H9 (cell line): ENCODE data around the gene KRT34. TPM values are rescaled to one million over a fixed set of nuclear protein-coding genes. Genes with fewer than 3 reads are reported as not detected.

Experiments
- DNase-seq: peaks from one replicate; pipeline ENCODE4 v3.0.0-alpha.2; 2017
- H2AFZ ChIP-seq: one replicate; pipeline ENCODE4 v1.6.1; 2013; ENCODE audit warnings: mild to moderate bottlenecking, low read length, control low read depth, moderate library complexity
- H2AK5ac ChIP-seq: 2 replicates; pipeline ENCODE4 v1.6.1; 2013; ENCODE audit warnings: low read length, control low read depth, mixed read lengths; ENCODE audit not compliant: insufficient read length
- H2BK120ac ChIP-seq: one replicate; pipeline ENCODE4 v1.6.1; 2013; ENCODE audit warnings: low read depth, mild to moderate bottlenecking, low read length, control low read depth, inconsistent platforms; ENCODE audit not compliant: poor library complexity, severe bottlenecking
- H2BK12ac ChIP-seq: 2 replicates; pipeline ENCODE4 v1.6.1; 2013; ENCODE audit warnings: low read length, control low read depth, mixed read lengths, low read depth; ENCODE audit not compliant: insufficient read length
- H2BK15ac ChIP-seq: 2 replicates; pipeline ENCODE4 v1.6.1; 2013; ENCODE audit warnings: low read depth, low read length, control low read depth
- H2BK20ac ChIP-seq: one replicate; pipeline ENCODE4 v1.6.1; 2013; ENCODE audit warnings: low read depth, mild to moderate bottlenecking, low read length, control low read depth, inconsistent platforms; ENCODE audit not compliant: poor library complexity, severe bottlenecking
- H2BK5ac ChIP-seq: 2 replicates; pipeline ENCODE4 v1.6.1; 2013; ENCODE audit warnings: low read length, control low read depth, mixed read lengths; ENCODE audit not compliant: insufficient read length
- H3K14ac ChIP-seq: 2 replicates; pipeline ENCODE4 v1.6.1; 2013; ENCODE audit warnings: low read length, control low read depth; ENCODE audit not compliant: insufficient read depth
- H3K18ac ChIP-seq: 2 replicates; pipeline ENCODE4 v1.6.1; 2013; ENCODE audit warnings: low read depth, mild to moderate bottlenecking, mixed read lengths, low read length, control low read depth; ENCODE audit not compliant: insufficient read length
- H3K23ac ChIP-seq: 2 replicates; pipeline ENCODE4 v1.6.1; 2013; ENCODE audit warnings: low read length, control low read depth, mixed read lengths, low read depth; ENCODE audit not compliant: insufficient read length
- H3K23me2 ChIP-seq: 2 replicates; pipeline ENCODE4 v1.6.1; 2013; ENCODE audit warnings: low read depth, mild to moderate bottlenecking, mixed read lengths, low read length, control low read depth; ENCODE audit not compliant: insufficient read length, poor library complexity, severe bottlenecking
- H3K27ac ChIP-seq: 2 replicates; pipeline ENCODE4 v1.5.1; 2013; ENCODE audit warnings: low read length, control low read depth, mixed read lengths, low read depth; ENCODE audit not compliant: insufficient read length
- H3K27me3 ChIP-seq: 2 replicates; pipeline ENCODE4 v1.6.1; 2013; ENCODE audit warnings: low read length, control low read depth, inconsistent platforms; ENCODE audit not compliant: insufficient read depth
- H3K4ac ChIP-seq: 2 replicates; pipeline ENCODE4 v1.6.1; 2013; ENCODE audit warnings: low read depth, mild to moderate bottlenecking, control low read depth, inconsistent platforms, low read length, moderate library complexity
- H3K4me1 ChIP-seq: 2 replicates; pipeline ENCODE4 v1.6.1; 2013; ENCODE audit warnings: low read length, control low read depth, inconsistent platforms; ENCODE audit not compliant: insufficient read depth
- H3K4me2 ChIP-seq: 2 replicates; pipeline ENCODE4 v1.6.1; 2013; ENCODE audit warnings: low read length, control low read depth, mixed read lengths; ENCODE audit not compliant: insufficient read length, insufficient read depth
- H3K56ac ChIP-seq: 2 replicates; pipeline ENCODE4 v1.6.1; 2013; ENCODE audit warnings: low read depth, mild to moderate bottlenecking, mixed read lengths, low read length, control low read depth; ENCODE audit not compliant: insufficient read length
- H3K79me1 ChIP-seq: 2 replicates; pipeline ENCODE4 v1.6.1; 2013; ENCODE audit warnings: low read depth, mild to moderate bottlenecking, moderate library complexity, low read length, control low read depth, inconsistent platforms; ENCODE audit not compliant: insufficient read depth, poor library complexity, severe bottlenecking
- H3K79me2 ChIP-seq: 2 replicates; pipeline ENCODE4 v1.6.1; 2013; ENCODE audit warnings: low read length, control low read depth, inconsistent platforms; ENCODE audit not compliant: insufficient read depth
- H3K9ac ChIP-seq: 2 replicates; pipeline ENCODE4 v1.6.1; 2013; ENCODE audit warnings: low read length, control low read depth, mixed read lengths; ENCODE audit not compliant: insufficient read length; ENCODE audit errors: extremely low read depth
- H3K9me3 ChIP-seq: one replicate; pipeline ENCODE4 v1.6.1; 2013; ENCODE audit warnings: low read depth, low read length, inconsistent platforms; ENCODE audit not compliant: control insufficient read depth
- H3T11ph ChIP-seq: one replicate; pipeline ENCODE4 v1.6.1; 2013; ENCODE audit warnings: mild to moderate bottlenecking, low read length, control low read depth, inconsistent platforms
- H4K20me1 ChIP-seq: one replicate; pipeline ENCODE4 v1.6.1; 2013; ENCODE audit not compliant: control insufficient read depth, insufficient read length, insufficient read depth
- H4K5ac ChIP-seq: 2 replicates; pipeline ENCODE4 v1.6.1; 2013; ENCODE audit warnings: low read depth, mild to moderate bottlenecking, mixed read lengths, low read length, control low read depth; ENCODE audit not compliant: insufficient read length
- H4K8ac ChIP-seq: replicated peaks from 2 replicates; pipeline ENCODE4 v1.6.1; 2013; ENCODE audit warnings: low read length, control low read depth, mixed read lengths, low read depth; ENCODE audit not compliant: insufficient read length
- H4K91ac ChIP-seq: 2 replicates; pipeline ENCODE4 v1.6.1; 2013; ENCODE audit warnings: low read depth, mild to moderate bottlenecking, moderate library complexity, mixed read lengths, low read length, control low read depth; ENCODE audit not compliant: insufficient read length
- H3K27ac Mint-ChIP-seq, 3 experiments: 2 replicates in 2 of 3; 3 replicates in 1 of 3; pipeline ENCODE4 v1.8.0; 2020 to 2021; ENCODE audit warnings: mixed read lengths in 3 of 3, mild to moderate bottlenecking in 1 of 3, moderate library complexity in 1 of 3
- H3K27me3 Mint-ChIP-seq: 2 replicates; pipeline ENCODE4 v1.8.0; 2021; ENCODE audit warnings: low read depth, mild to moderate bottlenecking, moderate library complexity, mixed read lengths
- H3K36me3 Mint-ChIP-seq, 3 experiments: 2 replicates in 2 of 3; 3 replicates in 1 of 3; pipeline ENCODE4 v1.8.0; 2020 to 2021; ENCODE audit warnings: low read depth in 3 of 3, mixed read lengths in 3 of 3; ENCODE audit not compliant: insufficient read depth in 1 of 3
- H3K4me1 Mint-ChIP-seq, 2 experiments: 2 replicates each; pipeline ENCODE4 v1.8.0; 2020; ENCODE audit warnings: mixed read lengths in 2 of 2
- H3K4me3 Mint-ChIP-seq, 2 experiments: 2 replicates in 1 of 2; 3 replicates in 1 of 2; pipeline ENCODE4 v1.8.0; 2020 to 2021; ENCODE audit warnings: mild to moderate bottlenecking in 2 of 2, mixed read lengths in 2 of 2, moderate library complexity in 1 of 2
- H3K9me3 Mint-ChIP-seq, 2 experiments: 2 replicates in 1 of 2; 3 replicates in 1 of 2; pipeline ENCODE4 v1.8.0; 2020; ENCODE audit warnings: mild to moderate bottlenecking in 2 of 2, mixed read lengths in 2 of 2, moderate library complexity in 1 of 2
- WGBS: extraction: QIAGEN DNeasy Blood & Tissue Kit; methylation state at CpG from one replicate; pipeline ENCODE4 v1.1.7; 2013; ENCODE audit warnings: missing lambda C conversion rate, low lambda C conversion rate, mixed read lengths; ENCODE audit not compliant: insufficient read length; ENCODE audit errors: extremely low coverage; 5-methylcytosine and 5-hydroxymethylcytosine counted together
- total RNA-seq: library from RNA; stranded (reverse); gene quantifications from 2 replicates; pipeline ENCODE4 v1.2.1, GENCODE V29; 2021
- TF ChIP-seq, protein P1 (sequence below): fragments of 200-600 bp; sonication (generic); conservative IDR thresholded peaks from 3 replicates; pipeline ENCODE4 v1.8.0; 2021; ENCODE audit warnings: antibody characterized with exemption, mild to moderate bottlenecking

Gene KRT34
- total RNA-seq, 1 experiment from 2014 or later = not detected

DNA sequence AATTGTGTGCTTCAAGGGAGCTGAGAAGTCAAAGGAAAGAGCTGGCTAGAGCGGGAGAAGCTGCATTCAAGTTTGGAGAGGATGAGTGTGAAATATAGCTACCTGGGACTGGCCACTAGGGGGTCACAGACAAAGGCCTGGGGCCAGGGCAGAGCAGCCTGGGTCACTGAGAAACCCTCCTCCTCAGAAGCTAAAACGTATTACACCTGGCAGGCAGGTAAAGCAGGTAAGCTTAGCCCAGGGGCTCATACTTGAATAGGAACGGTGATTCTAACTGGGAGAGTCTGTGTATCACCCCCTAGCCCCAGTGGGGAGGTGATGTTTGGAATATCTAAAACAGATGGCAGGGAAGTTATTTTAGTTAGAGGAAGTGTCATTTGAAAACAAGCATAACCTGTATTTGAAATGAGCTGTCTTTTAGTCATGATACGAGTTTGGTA is 35.5 kb upstream of the KRT34 start:
- no peaks in the 10 kb centered on the region for H3K27me3 ChIP-seq
- H4K5ac ChIP-seq = no peak overlapping the region
- no peak overlapping the region for H2AK5ac ChIP-seq
- H3K9me3 ChIP-seq = no peaks in the 10 kb centered on the region
- no peaks in the 10 kb centered on the region for H3K36me3 Mint-ChIP-seq
- no peaks in the 10 kb centered on the region for H4K20me1 ChIP-seq
- no CpG with 5 or more reads among the region's 4 CpGs for WGBS
- H4K91ac ChIP-seq = no peak overlapping the region
- H3K23me2 ChIP-seq = no peaks in the 10 kb centered on the region
- H2BK120ac ChIP-seq = no peak overlapping the region
- TF ChIP-seq, protein P1, sequence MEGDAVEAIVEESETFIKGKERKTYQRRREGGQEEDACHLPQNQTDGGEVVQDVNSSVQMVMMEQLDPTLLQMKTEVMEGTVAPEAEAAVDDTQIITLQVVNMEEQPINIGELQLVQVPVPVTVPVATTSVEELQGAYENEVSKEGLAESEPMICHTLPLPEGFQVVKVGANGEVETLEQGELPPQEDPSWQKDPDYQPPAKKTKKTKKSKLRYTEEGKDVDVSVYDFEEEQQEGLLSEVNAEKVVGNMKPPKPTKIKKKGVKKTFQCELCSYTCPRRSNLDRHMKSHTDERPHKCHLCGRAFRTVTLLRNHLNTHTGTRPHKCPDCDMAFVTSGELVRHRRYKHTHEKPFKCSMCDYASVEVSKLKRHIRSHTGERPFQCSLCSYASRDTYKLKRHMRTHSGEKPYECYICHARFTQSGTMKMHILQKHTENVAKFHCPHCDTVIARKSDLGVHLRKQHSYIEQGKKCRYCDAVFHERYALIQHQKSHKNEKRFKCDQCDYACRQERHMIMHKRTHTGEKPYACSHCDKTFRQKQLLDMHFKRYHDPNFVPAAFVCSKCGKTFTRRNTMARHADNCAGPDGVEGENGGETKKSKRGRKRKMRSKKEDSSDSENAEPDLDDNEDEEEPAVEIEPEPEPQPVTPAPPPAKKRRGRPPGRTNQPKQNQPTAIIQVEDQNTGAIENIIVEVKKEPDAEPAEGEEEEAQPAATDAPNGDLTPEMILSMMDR = peak; percentile 81
- no peak overlapping the region for H3K4ac ChIP-seq
- peaks cover 4% of the 10 kb centered on the region for H3K4me1 ChIP-seq
- H2BK20ac ChIP-seq = no peak overlapping the region
- no peaks in the 10 kb centered on the region for H3K79me1 ChIP-seq
- no peaks in the 10 kb centered on the region for H3K9me3 Mint-ChIP-seq
- no peak overlapping the region for H3K4me3 Mint-ChIP-seq
- peak; percentile 88 for DNase-seq
- no peak overlapping the region for H3K9ac ChIP-seq
- H3K4me2 ChIP-seq = no peak overlapping the region
- H2BK5ac ChIP-seq = no peak overlapping the region
- H3K4me1 Mint-ChIP-seq = peaks cover 20 to 22% of the 10 kb centered on the region in 2 experiments
- H2AFZ ChIP-seq = no peak overlapping the region
- peaks cover 5% of the 10 kb centered on the region for H3K27me3 Mint-ChIP-seq
- no peak overlapping the region for H3T11ph ChIP-seq
- no peak overlapping the region for H2BK15ac ChIP-seq
- no peak overlapping the region for H3K27ac ChIP-seq
- no peak overlapping the region for H3K56ac ChIP-seq
- no peaks in the 10 kb centered on the region for H3K79me2 ChIP-seq
- H3K18ac ChIP-seq = no peak overlapping the region
- no peak overlapping the region for H3K23ac ChIP-seq
- H4K8ac ChIP-seq = no peak overlapping the region
- H3K14ac ChIP-seq = no peak overlapping the region
- H3K27ac Mint-ChIP-seq = no peak overlapping the region
- H2BK12ac ChIP-seq = no peak overlapping the region
